ENCODE results near the gene DLL3.

DNA sequence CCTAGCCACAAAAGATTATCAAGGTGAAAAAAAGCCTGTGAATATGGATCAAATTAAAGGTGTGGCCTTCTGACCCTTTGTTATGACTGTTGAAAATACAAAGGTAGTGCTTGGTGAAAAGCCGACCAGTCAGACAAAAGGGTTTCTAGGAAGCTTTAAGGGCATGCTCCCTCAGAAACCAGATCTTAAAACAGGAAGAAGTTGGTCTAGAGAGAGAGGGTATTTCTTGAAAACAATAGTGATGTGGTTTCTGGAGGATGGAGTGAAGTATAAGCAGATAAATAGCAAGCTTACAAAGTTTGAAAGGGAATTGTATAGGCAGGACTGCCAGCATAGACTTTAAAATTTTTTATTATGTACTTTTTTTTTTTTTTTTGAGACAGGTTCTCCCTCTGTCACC, 46.2 kb downstream of the DLL3 start:
- no peak for TF ChIP-seq CTCF (IDR thresholded peaks at IDR 0.05)
- TF ChIP-seq POLR2A (IDR thresholded peaks at IDR 0.05): no peak
